Measurements from ENCODE around the gene MARCHF11.

Gene MARCHF11

DNA sequence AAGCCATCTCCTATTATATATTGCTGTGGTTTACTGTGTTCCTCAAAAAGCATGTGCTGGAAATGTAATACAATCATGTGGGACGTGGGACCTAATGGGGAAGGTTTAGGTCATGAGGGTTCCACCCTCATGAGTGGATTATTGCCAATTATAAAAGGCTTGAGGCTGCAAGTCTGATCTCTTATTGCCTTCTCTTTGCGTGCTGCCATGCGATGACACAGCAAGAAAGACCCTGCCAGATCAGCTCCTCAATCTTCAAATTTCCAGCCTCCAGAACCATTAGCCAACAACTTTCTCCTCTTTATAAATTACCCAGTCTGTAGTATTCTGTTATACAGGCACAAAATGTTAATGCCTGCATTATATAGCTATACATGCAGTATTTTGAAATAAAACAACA is 45.4 kb downstream of the MARCHF11 start:
- no peak for DNase-seq (ENCODE audit: low read depth in 1 of 2, low spot score in 1 of 2)

DNA sequence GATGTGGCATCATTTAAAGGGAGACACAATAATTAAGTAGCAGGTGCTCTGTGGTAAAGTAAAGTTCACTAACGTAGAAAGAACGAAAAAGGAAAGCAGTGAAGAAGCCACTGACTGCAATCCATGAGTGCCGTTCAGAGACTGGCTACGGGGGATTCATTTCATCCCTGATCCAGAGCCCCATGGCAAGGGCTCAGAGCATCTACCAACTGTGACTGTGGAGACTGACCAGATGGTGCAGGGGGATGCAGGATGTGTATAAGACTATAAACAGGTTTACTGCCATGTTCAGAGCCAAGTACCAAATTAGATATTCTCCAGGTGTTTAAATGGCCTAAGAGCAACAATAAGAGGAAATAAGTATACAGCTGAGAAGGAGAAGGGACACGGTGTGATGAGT is 47.7 kb downstream of the MARCHF11 start:
- DNase-seq (ENCODE audit: low read depth in 1 of 2, low spot score in 1 of 2): no peak

DNA sequence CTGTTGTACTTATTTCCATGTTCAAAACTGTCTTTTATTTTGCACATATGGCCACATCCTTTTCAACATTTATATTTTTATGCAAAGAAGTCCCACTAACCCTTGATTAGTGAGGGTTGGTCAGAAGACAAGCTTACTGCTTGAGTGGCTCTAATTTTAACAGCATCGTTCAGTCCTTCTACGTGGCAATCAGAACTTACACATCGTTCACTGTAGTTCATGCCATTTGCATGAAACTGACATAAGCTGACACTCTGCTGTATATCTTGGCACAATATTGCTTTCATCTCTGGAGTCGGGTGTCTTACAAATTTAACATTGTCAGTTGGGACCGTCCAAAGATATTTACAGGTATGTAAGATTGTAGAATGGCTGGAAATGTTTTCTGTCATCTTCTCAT is 50.6 kb downstream of the MARCHF11 start:
- no peak for DNase-seq (ENCODE audit: low read depth in 1 of 2, low spot score in 1 of 2)

DNA sequence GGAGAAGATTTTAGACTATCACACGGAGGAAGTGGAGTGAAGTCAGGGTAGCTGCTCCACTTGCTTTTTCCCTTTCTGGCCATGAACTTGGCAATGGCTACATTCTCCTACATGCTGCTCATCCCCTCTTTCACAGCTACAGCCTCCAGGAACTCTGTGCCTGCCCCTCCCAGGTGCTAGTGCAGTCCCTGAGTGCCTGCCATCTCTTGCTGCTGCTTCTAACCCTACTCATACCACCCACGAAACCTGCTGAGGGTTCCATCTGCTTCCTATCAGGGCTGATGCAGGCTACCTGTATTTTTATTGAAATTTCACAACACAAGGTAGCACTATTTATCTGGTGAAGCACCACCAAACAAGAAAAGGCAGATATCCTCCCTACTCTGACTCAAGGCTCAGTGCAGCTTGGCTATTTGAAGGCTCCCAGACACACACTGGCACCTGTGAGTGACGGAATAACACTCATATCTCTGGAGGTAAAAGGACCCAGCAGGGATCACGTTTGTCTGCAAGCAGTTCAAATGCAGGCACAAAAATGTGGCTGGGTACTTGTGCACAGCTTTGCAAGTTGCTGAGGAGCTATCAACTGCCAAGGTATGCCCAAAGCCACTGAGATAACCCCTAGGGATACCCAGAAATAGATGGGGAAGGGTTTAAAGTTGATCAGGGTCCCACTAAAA is 51.6 kb downstream of the MARCHF11 start:
- no peak for DNase-seq (ENCODE audit: low read depth in 1 of 2, low spot score in 1 of 2)

DNA sequence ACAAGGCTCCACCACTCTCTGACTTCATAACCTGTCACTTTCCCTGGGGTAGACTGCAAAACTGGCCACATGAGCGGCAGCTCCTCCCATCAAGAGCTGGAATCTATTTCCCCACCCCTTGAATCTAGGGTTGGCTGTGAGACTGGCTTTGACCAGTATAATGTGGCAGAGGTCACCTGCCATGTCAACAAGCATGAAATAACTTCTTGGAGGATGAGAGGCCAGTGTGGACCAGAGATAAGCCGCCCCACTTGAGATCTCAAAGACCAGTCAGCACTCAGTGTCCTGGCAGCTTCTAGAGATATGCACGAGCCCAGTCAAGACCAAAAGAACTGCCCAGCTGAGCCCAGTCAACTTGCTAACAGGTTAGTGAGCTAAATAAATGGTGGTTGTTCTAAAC is 59.0 kb downstream of the MARCHF11 start:
- DNase-seq (ENCODE audit: low read depth in 1 of 2, low spot score in 1 of 2): no peak

DNA sequence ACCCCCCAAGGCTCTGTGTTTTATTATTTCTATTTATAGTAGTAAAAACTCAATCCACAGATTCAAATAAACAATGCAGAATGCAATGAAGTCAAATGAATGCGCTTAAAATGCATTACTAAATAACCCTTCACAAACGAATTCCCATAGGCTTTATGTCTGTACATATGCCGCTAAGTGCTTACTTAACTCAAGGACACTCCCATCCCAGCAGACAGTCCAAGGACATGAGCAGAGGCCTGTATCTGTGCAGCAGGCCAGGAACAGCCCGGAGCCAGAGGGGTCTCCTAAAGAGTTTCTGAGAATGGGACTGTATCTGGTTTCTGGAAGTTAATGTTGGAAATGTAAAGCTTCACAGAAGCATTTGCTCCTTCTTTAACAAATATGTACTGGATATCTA is 59.8 kb downstream of the MARCHF11 start:
- DNase-seq (ENCODE audit: low read depth in 1 of 2, low spot score in 1 of 2): no peak

DNA sequence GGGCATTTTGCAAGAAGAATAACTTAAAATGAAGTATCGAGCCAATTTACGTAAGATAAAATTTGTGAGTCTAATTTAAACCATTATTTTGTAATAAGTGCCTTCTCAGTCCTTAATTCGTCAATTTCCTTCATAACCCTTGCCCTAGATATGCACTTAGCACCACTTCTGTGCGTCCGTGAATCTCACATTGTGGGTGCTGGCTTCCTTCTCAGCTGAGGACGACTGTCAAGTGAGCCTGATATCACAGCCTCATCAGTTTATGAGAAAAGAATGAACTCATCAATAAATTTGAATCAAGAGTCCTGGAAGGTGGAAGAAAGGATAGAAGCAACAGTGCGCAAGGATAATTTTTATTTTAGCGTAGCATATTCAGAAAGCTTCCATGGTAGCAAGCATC is 64.5 kb downstream of the MARCHF11 start:
- DNase-seq (ENCODE audit: low read depth in 1 of 2, low spot score in 1 of 2): no peak

DNA sequence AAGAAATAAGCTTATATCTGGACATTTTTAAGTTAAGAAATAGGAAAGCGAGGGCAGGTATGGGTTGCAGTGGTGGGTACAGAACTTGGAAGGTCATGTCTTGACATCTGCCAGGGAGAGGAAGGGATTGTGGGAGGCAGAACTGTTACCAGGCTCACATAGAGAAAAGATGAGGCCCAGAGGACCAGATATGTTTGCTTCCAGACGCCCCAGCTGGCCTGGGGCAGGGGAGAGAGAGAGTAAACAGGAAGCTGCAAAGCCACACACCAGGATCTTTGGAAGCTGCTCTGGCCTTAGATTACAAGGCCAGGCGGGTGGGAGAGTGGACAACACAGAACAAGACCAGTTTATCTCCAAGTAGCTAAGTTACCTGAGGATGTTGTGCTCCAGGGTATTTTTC is 71.2 kb downstream of the MARCHF11 start:
- no peak for DNase-seq (ENCODE audit: low read depth in 1 of 2, low spot score in 1 of 2)

DNA sequence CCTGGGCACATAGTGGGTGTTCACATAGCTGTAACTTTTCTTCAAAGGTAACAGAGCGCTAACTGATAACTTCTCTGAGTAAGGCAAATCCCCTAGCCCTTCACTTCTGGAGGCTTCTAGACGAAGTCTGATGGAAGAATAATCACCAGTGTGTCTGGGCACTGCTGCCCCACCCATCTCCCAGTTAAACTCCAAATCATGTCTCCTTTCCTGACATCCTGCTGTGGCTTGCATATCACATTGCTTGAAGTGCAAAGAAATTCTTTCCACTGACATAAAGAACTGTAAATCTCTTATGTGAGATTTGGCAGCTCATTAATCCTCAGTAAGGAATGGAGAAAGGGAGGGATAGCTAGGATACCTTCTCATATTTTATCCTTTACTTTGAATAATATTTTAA is 74.6 kb downstream of the MARCHF11 start:
- no peak for DNase-seq (ENCODE audit: low read depth in 1 of 2, low spot score in 1 of 2)

DNA sequence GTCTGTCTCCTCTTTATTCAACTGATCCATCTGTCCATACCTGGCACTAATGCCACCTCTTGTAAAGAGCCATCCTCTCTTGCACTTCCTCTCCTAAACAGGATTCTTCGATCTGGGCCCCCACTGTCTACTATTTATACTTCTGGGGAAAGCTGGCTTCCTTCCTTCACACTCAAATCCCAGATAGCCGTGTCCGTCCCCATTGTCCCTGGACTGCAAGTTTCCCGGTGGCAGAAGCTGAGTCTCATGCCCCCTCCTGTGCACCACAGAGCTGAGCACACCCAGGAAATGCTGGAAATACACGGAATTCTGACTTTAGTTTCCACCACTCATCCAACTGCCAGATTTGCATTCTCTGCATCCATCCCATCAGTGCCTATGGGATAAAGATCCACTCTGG is 84.0 kb downstream of the MARCHF11 start:
- DNase-seq (ENCODE audit: low read depth in 1 of 2, low spot score in 1 of 2): no peak

DNA sequence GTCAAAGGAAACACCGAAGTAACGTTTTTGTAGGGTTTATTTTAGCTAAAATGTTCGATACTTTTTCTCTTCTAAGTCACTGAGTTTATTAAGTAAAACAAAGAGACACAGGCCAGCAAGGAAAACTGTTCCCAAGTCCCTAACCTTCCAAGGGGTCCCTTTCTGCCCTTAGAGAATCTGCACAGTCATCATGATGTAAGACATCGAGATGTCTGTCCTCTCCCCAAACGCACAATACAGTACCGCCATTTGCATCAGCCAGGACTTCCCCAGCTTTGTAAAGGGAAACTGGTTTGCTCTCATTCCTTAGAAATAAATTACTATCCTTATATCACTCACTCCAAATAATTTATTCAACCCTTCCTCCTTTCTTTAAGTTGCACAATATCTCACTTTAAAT is 89.3 kb downstream of the MARCHF11 start:
- DNase-seq (ENCODE audit: low read depth in 1 of 2, low spot score in 1 of 2): no peak

DNA sequence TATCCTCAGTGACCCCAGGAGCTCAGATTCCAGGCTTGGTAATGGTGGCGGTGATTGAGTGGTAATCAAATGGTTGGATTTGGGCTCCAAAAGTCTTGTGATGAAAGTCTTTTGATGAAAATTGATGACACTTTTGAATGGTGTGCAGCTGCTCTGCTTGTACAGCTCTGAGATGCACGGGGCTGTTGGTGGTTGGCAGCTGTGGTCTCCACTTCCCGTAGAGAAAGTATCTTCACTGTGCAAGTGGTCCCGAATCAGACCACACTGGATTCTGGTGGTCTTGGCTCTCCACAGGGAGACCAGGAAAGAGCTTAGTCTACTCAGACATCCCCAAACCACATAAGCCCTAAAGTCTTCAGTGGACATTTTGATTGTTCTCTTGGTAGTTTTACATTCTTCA is 96.6 kb downstream of the MARCHF11 start:
- no peak for DNase-seq (ENCODE audit: low read depth in 1 of 2, low spot score in 1 of 2)

DNA sequence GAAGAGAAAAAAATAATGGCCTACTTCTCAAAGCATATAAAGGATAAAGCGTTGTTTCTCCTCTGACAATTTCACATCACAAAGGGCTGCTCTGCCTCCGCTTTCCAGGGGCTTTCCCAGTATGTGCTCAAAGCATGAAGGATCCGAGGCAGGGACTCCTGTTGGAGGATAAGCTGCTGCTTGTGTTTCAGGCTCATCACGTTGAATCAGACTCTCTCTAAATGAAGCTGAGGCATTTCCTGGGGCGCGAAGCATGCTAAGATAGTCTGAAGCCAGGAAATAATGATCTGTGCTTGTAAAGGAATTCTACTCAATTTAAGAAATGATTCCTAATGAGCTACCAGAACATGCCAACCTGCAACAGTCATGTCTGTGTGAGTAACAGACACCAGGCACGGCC is 97.5 kb downstream of the MARCHF11 start:
- DNase-seq (ENCODE audit: low read depth in 1 of 2, low spot score in 1 of 2): no peak

DNA sequence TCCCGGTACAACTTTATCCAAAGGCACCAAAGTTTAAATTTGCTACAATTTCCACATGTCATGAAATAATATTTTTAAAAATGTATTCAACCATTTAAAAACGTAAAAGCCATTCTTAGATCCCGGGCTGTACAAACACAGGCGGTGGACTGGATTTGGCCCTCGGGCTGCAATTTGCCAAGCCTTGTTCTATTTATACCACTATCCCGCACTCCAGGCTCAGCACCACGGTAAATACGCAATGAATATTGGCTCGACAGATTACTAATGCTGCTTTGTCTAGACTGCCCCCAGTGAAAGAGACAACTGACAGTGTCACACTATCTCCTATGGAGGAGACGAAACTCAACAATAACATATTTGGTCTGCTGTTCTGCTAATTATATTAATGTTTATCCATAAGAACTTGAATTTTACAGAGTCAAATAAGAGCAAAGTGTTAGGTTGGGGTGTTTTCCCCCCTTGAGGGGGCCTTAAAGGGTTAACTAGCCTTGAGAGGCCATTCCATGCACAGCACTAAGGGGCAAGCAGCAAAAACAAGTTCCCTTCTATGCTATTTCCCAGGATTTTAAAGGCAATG is 98.1 kb downstream of the MARCHF11 start:
- DNase-seq (ENCODE audit: low read depth in 1 of 2, low spot score in 1 of 2): no peak

DNA sequence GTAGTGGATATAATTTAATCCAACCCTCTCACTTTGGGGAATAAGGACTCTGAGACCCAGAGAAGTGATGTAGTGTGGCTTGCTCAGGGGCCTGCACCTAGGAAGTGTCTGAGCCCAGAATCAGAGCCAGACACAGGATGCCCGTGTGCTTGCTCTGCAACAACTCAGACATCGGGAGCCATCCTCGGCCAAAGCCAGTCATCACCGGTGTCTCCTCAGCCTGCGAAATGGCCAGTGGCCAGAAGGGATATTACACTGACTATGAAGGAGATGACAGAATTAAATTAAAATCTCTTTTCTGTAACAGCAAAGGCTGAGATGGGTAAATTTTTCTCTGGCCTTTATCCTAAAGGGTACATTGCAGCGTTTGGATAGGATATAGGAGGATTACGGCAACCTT is 102.9 kb downstream of the MARCHF11 start:
- no peak for DNase-seq (ENCODE audit: low read depth in 1 of 2, low spot score in 1 of 2)

DNA sequence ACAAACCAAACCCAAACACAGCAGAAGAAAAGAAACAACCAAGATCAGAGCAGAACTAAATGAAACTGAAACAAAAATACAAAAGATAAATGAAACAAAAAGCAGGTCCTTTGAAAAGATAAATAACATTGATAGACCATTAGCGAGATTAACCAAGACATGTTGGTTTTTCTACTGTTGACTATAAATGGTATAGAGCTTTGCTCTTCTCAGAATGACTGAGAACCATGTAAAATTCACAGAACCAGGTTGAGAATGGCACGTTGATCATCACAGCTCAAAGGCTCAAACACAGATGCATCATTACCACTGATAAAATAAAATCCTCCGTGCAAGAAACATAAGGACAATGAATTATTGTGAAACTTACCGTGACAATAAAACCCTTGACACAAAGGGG is 105.2 kb downstream of the MARCHF11 start:
- DNase-seq (ENCODE audit: low read depth in 1 of 2, low spot score in 1 of 2): no peak

DNA sequence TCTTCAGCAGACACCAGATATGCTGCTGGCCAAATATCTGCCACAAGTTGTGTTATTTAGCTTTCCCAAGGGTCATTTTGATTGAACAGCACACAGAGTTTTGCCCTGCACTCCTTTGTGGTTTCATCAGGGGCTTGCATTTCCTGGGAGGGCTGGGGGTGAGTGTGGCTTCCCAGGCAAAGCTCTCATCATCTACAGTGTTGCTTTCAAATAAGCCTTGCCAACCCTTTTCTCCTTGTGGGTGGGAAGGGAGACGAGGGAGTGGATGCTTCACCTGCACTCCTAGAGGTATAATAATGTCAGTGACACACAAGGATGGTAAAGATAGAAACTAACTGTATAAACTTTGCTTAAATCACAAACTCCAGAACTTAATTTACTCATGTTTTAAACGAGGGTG is 107.0 kb downstream of the MARCHF11 start:
- DNase-seq (ENCODE audit: low read depth in 1 of 2, low spot score in 1 of 2): no peak

DNA sequence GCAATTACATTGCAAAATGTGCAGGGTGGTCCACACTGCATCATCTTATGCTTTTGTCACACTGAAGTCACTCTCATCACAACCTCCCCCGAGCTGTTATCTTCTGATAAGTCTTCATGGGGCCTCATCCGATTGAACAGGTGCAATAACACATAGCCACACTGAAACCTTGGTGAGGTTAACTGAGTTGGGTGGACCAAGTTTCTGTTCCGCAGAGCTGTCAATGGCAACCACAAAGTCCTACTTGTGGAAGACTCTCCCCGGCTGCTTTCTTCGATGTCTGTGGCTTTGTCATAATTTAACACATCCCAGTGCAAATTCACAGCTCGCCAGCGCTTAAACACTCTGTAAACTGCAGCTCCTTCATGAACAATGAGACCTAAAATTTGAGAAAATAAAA is 112.2 kb downstream of the MARCHF11 start:
- DNase-seq (ENCODE audit: low read depth in 1 of 2, low spot score in 1 of 2): no peak

DNA sequence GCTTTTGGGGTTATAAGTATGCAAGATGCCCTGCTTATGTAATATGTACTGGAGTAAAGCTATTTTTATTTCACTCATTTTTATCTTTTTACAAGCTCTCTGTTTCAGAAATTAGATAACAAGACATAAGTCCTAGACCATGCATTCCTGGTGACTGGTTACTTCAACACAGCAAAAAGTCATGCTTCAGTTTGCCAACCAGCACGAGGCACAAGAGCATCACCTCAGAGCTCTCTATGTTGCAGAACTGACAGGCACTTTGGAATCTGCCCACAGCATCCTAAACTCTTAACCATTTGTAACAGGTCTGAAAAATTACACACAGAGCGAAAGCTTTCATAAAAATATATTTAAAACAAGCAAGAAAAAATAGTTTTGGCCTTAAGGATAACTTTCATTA is 112.8 kb downstream of the MARCHF11 start:
- DNase-seq (ENCODE audit: low read depth in 1 of 2, low spot score in 1 of 2): no peak

DNA sequence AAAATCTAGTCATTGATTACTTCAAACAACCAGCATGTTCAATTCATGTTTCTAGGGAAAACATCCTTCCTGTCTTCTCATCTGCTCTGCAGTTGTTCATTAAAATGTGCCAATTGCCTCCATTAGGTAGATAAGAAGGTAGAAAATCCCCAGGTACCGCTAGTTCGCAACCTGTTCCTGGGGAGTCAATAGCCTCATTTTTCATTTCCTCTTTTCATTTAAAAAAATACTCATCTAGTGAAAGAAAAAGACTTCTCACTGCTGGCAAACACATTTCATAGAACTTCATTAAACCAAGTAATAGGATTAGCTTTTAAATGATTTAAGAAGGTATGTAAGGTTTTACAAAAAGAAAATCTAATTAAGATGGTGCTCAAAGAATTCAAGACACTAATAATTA is 113.3 kb downstream of the MARCHF11 start:
- DNase-seq (ENCODE audit: low read depth in 1 of 2, low spot score in 1 of 2): no peak

DNA sequence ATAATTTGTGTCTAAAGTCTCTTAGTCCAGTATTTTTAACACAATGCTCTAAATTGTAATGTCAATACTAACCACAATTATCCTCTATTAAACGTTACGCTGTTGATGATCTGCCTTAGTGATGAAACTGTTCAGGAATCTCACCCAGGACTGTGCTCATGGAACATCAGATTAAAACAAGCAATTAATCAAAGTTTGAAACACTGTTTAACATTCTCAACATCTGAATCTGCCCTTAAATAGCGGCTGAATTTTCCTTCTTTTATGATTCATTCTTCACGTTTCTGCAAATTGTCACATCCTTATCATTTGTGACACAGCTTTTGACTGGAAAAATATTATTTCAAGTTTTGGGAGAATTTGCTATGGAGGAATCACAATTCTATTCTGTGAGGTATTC is 113.8 kb downstream of the MARCHF11 start:
- DNase-seq (ENCODE audit: low read depth in 1 of 2, low spot score in 1 of 2): no peak

DNA sequence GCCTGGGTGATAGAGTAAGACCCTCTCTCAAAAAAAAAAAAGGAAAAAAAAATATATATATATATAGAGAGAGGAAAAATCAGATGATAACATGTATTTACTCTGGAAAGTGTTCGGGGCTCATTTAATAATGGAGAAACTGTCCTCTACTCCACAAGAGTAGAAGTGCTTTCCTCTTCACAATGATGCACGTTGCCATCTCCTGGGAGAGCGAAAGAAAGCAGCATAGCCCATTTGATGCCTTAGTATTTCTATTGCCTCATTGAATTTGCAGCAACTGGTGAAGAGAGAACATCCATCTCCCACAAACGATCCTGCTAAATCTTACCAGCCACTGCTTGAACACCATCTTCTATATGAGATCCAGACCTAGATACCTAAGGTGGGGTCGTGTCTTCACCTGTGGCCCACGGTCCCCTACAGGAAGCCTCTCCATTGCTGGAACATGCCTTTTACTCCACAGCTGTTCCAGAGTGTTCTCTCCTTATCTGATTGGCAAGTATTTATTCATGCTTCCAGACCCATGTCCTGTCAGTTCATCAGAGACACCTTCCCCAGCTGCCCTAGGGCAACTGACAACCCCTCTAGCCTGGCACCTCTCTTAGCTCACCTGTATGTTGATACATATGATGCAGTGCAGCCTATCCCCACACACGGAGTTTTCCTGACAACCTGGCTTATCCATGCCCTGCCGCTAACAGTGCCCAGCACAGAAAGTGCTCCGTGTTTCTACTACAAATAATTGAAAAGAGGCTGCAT is 115.3 kb downstream of the MARCHF11 start:
- no peak for DNase-seq (ENCODE audit: low read depth in 1 of 2, low spot score in 1 of 2)

DNA sequence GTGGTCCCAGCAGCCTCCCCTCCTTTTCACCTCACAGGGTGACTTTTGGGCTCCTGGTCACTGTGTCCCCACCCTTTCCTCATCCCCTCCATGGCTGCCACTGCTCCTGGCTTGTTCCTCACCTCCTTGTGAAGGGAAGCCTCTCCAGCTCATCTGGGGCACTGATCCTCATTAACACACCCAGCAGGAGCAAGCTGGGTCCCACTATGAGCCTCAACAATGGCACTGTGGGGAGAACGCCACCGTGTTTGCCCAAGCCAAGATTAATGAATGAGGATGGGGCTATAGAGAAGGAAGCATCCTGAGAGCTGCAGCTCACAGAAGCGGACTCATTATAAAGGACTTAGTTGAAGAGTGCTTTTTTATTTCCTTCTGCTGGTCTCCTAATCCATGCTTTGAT is 118.4 kb downstream of the MARCHF11 start:
- DNase-seq (ENCODE audit: low read depth in 1 of 2, low spot score in 1 of 2): no peak

Data from activated CD4-positive, alpha-beta T cell treated with anti-CD3 and anti-CD28 coated beads, Interleukin-2, amount 50 U/mL, for 24 hours (primary cell).